Activated B cell treated with CpG ODN at 0.5 μM for 24 hours (primary cell): ENCODE measurements around the gene ERBB3. TPM values are rescaled to one million over a fixed set of nuclear protein-coding genes. Genes with fewer than 3 reads are reported as not detected.

Experiments
- ATAC-seq: fragments of 200-7000 bp; cut with Tn5 transposase; one replicate; pipeline ENCODE4 v1.10.0; 2021; ENCODE audit warnings: low read depth, mild to moderate bottlenecking, moderate library complexity
- CTCF ChIA-PET: fragments of 350-600 bp; sonication (Branson Sonifier 250); formaldehyde crosslinking; loops from one replicate; lab custom pipeline; 2021; ENCODE audit warnings: antibody characterized with exemption; lab: Charles Lee
- POLR2A ChIA-PET: fragments of 350-600 bp; sonication (Branson Sonifier 250); formaldehyde crosslinking; loops from one replicate; lab custom pipeline; 2021; ENCODE audit warnings: antibody characterized with exemption; lab: Charles Lee
- DNase-seq: peaks from one replicate; pipeline ENCODE4 v3.0.0; 2022
- H3K27ac Mint-ChIP-seq: one replicate; pipeline ENCODE4 v1.8.0; 2020; ENCODE audit warnings: mixed read lengths
- H3K27me3 Mint-ChIP-seq: one replicate; pipeline ENCODE4 v1.8.0; 2021; ENCODE audit warnings: mixed read lengths
- H3K36me3 Mint-ChIP-seq: one replicate; pipeline ENCODE4 v1.8.0; 2021; ENCODE audit warnings: low read depth, mixed read lengths
- H3K4me1 Mint-ChIP-seq: one replicate; pipeline ENCODE4 v1.8.0; 2021; ENCODE audit warnings: mixed read lengths
- H3K4me3 Mint-ChIP-seq: one replicate; pipeline ENCODE4 v1.8.0; 2020; ENCODE audit warnings: mild to moderate bottlenecking, mixed read lengths
- H3K9me3 Mint-ChIP-seq: one replicate; pipeline ENCODE4 v1.8.0; 2020; ENCODE audit warnings: mixed read lengths
- intact Hi-C: fragments of 100-400 bp; cut with micrococcal nuclease; formaldehyde crosslinking; loops from one replicate; pipeline ENCODE4 v1.15.1; 2024
- total RNA-seq: library from RNA; stranded (reverse); gene quantifications from 2 replicates; pipeline ENCODE4 v1.2.3, GENCODE V29; 2022
- TF ChIP-seq, protein P1 (sequence below): fragments of 200-600 bp; IDR thresholded peaks from one replicate; pipeline ENCODE4 v1.8.0; 2022; ENCODE audit warnings: antibody characterized with exemption, mild to moderate bottlenecking

Gene ERBB3
- not detected in 2 replicates for total RNA-seq

DNA sequence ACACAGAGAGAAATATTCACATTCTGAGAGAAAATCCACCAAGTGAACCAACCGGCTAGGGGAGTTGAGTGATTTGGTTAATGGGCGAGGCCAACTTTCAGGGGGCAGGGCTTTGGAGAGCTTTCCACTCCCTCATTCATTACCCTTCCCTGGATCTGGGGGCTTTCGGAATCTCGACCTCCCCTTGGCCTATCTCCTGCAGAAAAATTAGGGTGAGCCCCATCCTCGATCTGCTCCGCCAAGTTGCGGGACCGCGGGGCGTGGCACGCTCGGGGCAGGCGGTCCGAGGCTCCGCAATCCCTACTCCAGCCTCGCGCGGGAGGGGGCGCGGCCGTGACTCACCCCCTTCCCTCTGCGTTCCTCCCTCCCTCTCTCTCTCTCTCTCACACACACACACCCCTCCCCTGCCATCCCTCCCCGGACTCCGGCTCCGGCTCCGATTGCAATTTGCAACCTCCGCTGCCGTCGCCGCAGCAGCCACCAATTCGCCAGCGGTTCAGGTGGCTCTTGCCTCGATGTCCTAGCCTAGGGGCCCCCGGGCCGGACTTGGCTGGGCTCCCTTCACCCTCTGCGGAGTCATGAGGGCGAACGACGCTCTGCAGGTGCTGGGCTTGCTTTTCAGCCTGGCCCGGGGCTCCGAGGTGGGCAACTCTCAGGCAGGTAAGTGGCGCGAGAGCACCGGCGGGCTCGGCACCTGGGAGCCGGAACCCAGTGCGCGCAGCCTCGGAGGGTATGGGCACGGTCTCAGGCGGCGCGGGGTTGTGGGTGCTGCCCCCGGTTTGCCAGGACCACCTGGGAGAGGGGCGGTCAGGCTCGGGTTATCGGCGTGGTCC, at the start of gene ERBB3:
Gene ERBB3, plus strand, starts transcription at position 443 of the 833 bp plus-strand sequence. Its CDS starts 136 bp downstream, at position 579.
- peaks cover 22% of the 10 kb centered on the region for H3K27me3 Mint-ChIP-seq
- intact Hi-C loops, result loop anchor here (1.0 to 2.0 kb wide), 3 partner anchors 24 to 39 kb away; partner anchors contain the start of genes PA2G4 and RPS26
- ChIA-PET POLR2A (interaction anchor here (0.7 to 1.8 kb wide), 2 partner anchors 24 to 142 kb away, joined by 3 to 9 read pairs; partner anchors contain the start of genes PA2G4 and RNF41), CTCF (interaction anchor here (1.2 to 1.3 kb wide), 2 partner anchors 24 to 89 kb away, joined by 3 to 6 read pairs; partner anchors contain the start of gene PA2G4)
- TF ChIP-seq, protein P1, sequence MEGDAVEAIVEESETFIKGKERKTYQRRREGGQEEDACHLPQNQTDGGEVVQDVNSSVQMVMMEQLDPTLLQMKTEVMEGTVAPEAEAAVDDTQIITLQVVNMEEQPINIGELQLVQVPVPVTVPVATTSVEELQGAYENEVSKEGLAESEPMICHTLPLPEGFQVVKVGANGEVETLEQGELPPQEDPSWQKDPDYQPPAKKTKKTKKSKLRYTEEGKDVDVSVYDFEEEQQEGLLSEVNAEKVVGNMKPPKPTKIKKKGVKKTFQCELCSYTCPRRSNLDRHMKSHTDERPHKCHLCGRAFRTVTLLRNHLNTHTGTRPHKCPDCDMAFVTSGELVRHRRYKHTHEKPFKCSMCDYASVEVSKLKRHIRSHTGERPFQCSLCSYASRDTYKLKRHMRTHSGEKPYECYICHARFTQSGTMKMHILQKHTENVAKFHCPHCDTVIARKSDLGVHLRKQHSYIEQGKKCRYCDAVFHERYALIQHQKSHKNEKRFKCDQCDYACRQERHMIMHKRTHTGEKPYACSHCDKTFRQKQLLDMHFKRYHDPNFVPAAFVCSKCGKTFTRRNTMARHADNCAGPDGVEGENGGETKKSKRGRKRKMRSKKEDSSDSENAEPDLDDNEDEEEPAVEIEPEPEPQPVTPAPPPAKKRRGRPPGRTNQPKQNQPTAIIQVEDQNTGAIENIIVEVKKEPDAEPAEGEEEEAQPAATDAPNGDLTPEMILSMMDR, result no peak
- no peaks in the 10 kb centered on the region for H3K9me3 Mint-ChIP-seq
- H3K4me1 Mint-ChIP-seq, result peaks cover 10% of the 10 kb centered on the region
- no peak within 1 kb of the TSS for H3K27ac Mint-ChIP-seq
- peak; percentile 78 for ATAC-seq
- no peaks in the 10 kb centered on the region for H3K36me3 Mint-ChIP-seq
- peak within 1 kb of the TSS; percentile 88 for H3K4me3 Mint-ChIP-seq
- DNase-seq, result peak; percentile 52

DNA sequence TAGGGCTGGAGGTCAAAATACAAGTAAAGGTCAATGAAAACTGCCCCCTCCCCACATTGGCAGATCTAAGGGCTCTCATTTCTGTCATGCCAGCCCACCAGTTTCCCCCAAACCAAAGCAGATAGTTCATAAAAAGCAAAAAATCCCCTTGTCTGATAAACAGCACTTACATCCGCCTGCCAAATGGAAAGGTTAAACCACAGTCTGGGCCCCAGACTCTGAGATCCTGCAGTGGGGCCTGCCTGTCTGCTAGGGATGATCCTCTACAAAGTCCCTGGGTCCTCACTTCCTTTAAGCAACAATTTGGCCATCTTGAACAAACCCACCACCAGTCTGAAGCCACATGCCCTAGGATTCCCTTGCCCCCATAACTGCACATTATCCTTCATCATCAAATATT, 48.0 kb upstream of the ERBB3 start:
- ChIA-PET CTCF (no interaction called here), POLR2A (no interaction called here)

DNA sequence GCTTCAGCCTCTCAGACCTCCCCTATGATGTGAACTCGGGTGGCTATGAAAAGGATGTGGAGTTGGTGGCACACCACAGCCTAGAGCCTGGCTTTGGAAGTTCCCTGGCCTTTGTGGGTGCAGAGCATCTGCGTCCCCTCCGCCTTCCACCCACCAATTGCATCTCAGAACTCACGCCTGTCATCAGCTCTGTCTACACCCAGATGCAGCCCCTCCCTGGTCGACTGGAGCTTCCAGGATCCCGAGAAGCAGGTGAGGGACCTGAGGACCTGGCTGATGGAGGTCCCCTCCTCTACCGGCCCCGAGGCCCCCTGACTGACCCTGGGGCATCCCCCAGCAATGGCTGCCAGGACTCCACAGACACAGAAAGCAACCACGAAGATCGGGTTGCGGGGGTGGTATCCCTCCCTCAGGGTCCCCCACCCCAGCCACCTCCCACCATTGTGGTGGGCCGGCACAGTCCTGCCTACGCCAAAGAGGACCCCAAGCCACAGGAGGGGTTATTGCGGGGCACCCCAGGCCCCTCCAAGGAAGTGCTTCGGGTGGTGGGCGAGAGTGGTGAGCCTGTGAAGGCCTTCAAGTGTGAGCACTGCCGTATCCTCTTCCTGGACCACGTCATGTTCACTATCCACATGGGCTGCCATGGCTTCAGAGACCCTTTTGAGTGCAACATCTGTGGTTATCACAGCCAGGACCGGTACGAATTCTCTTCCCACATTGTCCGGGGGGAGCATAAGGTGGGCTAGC, 45.2 kb upstream of the ERBB3 start:
- Mint-ChIP-seq H3K4me3 (no peak overlapping the region), H3K27me3 (no peaks in the 10 kb centered on the region), H3K36me3 (peaks cover 18% of the 10 kb centered on the region), H3K4me1 (no peaks in the 10 kb centered on the region), H3K27ac (no peak overlapping the region), H3K9me3 (no peaks in the 10 kb centered on the region)
- ATAC-seq (no peak), DNase-seq (no peak)
- CTCF ChIA-PET, result no interaction called here
- TF ChIP-seq, protein P1, result no peak
- intact Hi-C loops, result no loop called here
- POLR2A ChIA-PET, result no interaction called here

More for the DNA sequence above, 48.0 kb upstream of the ERBB3 start:
- H3K27me3 Mint-ChIP-seq, result no peaks in the 10 kb centered on the region
- intact Hi-C loops, result no loop called here
- no peak overlapping the region for H3K27ac Mint-ChIP-seq
- H3K4me3 Mint-ChIP-seq, result no peak overlapping the region
- TF ChIP-seq, protein P1, result no peak
- no peaks in the 10 kb centered on the region for H3K4me1 Mint-ChIP-seq
- ATAC-seq, result no peak
- DNase-seq, result no peak
- H3K9me3 Mint-ChIP-seq, result no peaks in the 10 kb centered on the region
- peaks cover 20% of the 10 kb centered on the region for H3K36me3 Mint-ChIP-seq

DNA sequence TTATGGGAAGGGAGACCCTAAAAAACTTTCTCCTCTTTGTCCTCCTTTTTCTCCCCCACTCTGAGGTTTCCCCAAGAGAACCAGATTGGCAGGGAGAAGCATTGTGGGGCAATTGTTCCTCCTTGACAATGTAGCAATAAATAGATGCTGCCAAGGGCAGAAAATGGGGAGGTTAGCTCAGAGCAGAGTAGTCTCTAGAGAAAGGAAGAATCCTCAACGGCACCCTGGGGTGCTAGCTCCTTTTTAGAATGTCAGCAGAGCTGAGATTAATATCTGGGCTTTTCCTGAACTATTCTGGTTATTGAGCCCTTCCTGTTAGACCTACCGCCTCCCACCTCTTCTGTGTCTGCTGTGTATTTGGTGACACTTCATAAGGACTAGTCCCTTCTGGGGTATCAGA, 42.8 kb upstream of the ERBB3 start:
- ChIA-PET CTCF (no interaction called here), POLR2A (no interaction called here)
- Mint-ChIP-seq H3K4me3 (no peak overlapping the region), H3K27ac (no peak overlapping the region), H3K9me3 (no peaks in the 10 kb centered on the region), H3K27me3 (no peaks in the 10 kb centered on the region), H3K36me3 (peaks cover 16% of the 10 kb centered on the region), H3K4me1 (peaks cover 14% of the 10 kb centered on the region)
- no peak for ATAC-seq
- intact Hi-C loops, result no loop called here
- TF ChIP-seq, protein P1, result no peak
- no peak for DNase-seq
